NOMO-1 (cell line): Measurements from ENCODE around the gene MRFAP1L1.
"Not testable (repeated sequence)": the region's sequence is repeated elsewhere in the genome, so short reads cannot be mapped to it uniquely, and the experiment has no call there.

Experiments
- DNase-seq, 2 experiments: peaks; one replicate each; lab custom pipeline; 2025; ENCODE audit not compliant: unreplicated experiment in 2 of 2; lab: John Stamatoyannopoulos, UW

The MRFAP1L1 gene

GRCh38 chr4:6709230-6710114, at the start of gene MRFAP1L1:
TSS of gene MRFAP1L1 (minus strand) at chr4:6709865. CDS start at chr4:6709629, 236 bp downstream.
- peak; percentile 95 to 99 for DNase-seq

- no peak for DNase-seq
Observed at GRCh38 chr4:6758728-6759127, 49.1 kb upstream of the MRFAP1L1 start.

- not testable (repeated sequence) for DNase-seq
Observed at GRCh38 chr4:6756345-6756744, 46.7 kb upstream of the MRFAP1L1 start.

GRCh38 chr4:6755088-6755753, 45.6 kb upstream of the MRFAP1L1 start:
- DNase-seq: no peak

GRCh38 chr4:6754481-6755087, 44.9 kb upstream of the MRFAP1L1 start:
- no peak for DNase-seq

- no peak for DNase-seq
Observed at GRCh38 chr4:6753891-6754290, 44.2 kb upstream of the MRFAP1L1 start.

- DNase-seq: peak; percentile 59 to 72
Observed at GRCh38 chr4:6753103-6753560, 43.5 kb upstream of the MRFAP1L1 start.

GRCh38 chr4:6752486-6752829, 42.8 kb upstream of the MRFAP1L1 start:
- peak; percentile 64 to 85 for DNase-seq

- no peak for DNase-seq
Observed at GRCh38 chr4:6751611-6752485, 42.2 kb upstream of the MRFAP1L1 start.

GRCh38 chr4:6750286-6751221, 40.9 kb upstream of the MRFAP1L1 start:
- no peak for DNase-seq

GRCh38 chr4:6749340-6750171, 39.9 kb upstream of the MRFAP1L1 start:
- no peak for DNase-seq

- no peak for DNase-seq
Observed at GRCh38 chr4:6748286-6748685, 38.6 kb upstream of the MRFAP1L1 start.

- DNase-seq: no peak
Observed at GRCh38 chr4:6747294-6748051, 37.8 kb upstream of the MRFAP1L1 start.

- no peak for DNase-seq
Observed at GRCh38 chr4:6746721-6747293, 37.1 kb upstream of the MRFAP1L1 start.

GRCh38 chr4:6742989-6743388, 33.3 kb upstream of the MRFAP1L1 start:
- DNase-seq: no peak

GRCh38 chr4:6742507-6742906, 32.8 kb upstream of the MRFAP1L1 start:
- no peak for DNase-seq

GRCh38 chr4:6740347-6740746, 30.7 kb upstream of the MRFAP1L1 start:
- no peak for DNase-seq

- no peak for DNase-seq
Observed at GRCh38 chr4:6739920-6740319, 30.3 kb upstream of the MRFAP1L1 start.
